Lower lobe of right lung (tissue), 2 donors: Measurements from ENCODE around the gene VILL. TPM values are rescaled to one million over a fixed set of nuclear protein-coding genes. Genes with fewer than 3 reads are reported as not detected.

Experiments used
- ATAC-seq, 2 donors: fragments of 200-7000 bp; cut with Tn5 transposase; one replicate each; pipeline ENCODE4 v1.9.1; 2020 to 2022; ENCODE audit warnings: mild to moderate bottlenecking in 2 of 2, moderate library complexity in 2 of 2
- DNase-seq: peaks from one replicate; pipeline ENCODE4 v3.0.0-alpha.2; 2020
- H3K27ac ChIP-seq: fragments of 200-600 bp; one replicate; pipeline ENCODE4 v1.8.0; 2022
- H3K27me3 ChIP-seq: fragments of 200-600 bp; one replicate; pipeline ENCODE4 v1.8.0; 2022; ENCODE audit warnings: low read depth
- H3K36me3 ChIP-seq: fragments of 200-600 bp; one replicate; pipeline ENCODE4 v1.8.0; 2022; ENCODE audit warnings: mild to moderate bottlenecking
- H3K4me1 ChIP-seq: fragments of 200-600 bp; one replicate; pipeline ENCODE4 v1.8.0; 2022
- H3K4me3 ChIP-seq: fragments of 200-600 bp; one replicate; pipeline ENCODE4 v1.8.0; 2022; ENCODE audit warnings: mild to moderate bottlenecking
- H3K9me3 ChIP-seq: fragments of 200-600 bp; one replicate; pipeline ENCODE4 v1.8.0; 2022
- intact Hi-C: fragments of 100-400 bp; cut with DNase I; formaldehyde crosslinking; loops from one replicate; pipeline ENCODE4 v1.11.0; 2022
- total RNA-seq: library from RNA; stranded (reverse); fragmentation: NEBNext Ultra II Directional; extraction: Animal tissue kit (Norgen Biotek cat#: 25700); gene quantifications from one replicate; pipeline ENCODE4 v1.2.1, GENCODE V29; 2021
- TF ChIP-seq, protein P1 (sequence below): fragments of 200-600 bp; IDR thresholded peaks from one replicate; pipeline ENCODE4 v1.8.0; 2022; ENCODE audit warnings: antibody characterized with exemption, mild to moderate bottlenecking
- donor health status: DM: no; HTN: yes; CAD: no; lungs with severe emphysema.

The VILL gene
- total RNA-seq, 1 donor from 2014 or later = 12.5 TPM

DNA sequence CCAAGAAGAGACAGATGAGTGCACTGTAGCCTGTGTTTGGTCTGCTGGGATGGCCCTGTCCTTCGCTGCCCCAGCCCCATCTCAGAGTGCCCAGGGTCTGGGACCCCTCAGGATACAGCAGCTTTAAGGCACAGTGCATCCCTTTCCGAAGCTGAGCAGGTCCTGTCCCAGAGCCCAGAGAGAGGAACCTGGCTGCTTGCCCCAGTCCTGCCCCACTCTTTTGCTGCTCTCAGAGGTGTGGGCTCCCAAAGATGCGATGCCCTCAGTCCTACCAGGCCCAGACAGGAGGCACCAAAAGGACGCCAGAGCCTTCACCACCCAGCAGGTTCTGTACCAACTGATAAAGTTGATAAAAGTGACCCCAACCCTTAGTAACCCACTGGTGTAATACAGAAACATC lies 30.6 kb downstream of the VILL start:
- intact Hi-C loops = no loop called here
- TF ChIP-seq, protein P1, sequence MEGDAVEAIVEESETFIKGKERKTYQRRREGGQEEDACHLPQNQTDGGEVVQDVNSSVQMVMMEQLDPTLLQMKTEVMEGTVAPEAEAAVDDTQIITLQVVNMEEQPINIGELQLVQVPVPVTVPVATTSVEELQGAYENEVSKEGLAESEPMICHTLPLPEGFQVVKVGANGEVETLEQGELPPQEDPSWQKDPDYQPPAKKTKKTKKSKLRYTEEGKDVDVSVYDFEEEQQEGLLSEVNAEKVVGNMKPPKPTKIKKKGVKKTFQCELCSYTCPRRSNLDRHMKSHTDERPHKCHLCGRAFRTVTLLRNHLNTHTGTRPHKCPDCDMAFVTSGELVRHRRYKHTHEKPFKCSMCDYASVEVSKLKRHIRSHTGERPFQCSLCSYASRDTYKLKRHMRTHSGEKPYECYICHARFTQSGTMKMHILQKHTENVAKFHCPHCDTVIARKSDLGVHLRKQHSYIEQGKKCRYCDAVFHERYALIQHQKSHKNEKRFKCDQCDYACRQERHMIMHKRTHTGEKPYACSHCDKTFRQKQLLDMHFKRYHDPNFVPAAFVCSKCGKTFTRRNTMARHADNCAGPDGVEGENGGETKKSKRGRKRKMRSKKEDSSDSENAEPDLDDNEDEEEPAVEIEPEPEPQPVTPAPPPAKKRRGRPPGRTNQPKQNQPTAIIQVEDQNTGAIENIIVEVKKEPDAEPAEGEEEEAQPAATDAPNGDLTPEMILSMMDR = no peak
- H3K27ac ChIP-seq = no peak overlapping the region

DNA sequence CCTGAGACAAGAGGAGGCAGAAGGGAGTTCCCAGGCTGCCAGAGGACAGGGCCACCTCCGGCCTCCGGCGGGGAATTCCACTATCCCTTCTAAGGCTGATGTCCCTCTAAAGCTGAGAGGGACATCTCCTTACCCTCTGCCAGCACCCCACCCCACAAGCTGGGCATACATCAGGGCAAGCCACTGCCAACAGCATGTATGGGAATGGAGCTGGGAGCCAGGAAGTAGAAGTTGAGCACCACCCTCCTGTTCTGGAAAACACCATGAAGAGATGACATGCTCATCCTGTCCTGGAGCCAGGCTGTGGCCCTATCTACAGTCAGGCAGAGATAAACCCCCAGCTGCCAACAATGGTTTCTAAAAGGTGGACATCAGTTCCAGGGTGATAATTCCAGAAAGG lies 31.7 kb downstream of the VILL start:
- ATAC-seq = no peak
- DNase-seq = peak; percentile 33
- peaks cover 27% of the 10 kb centered on the region for H3K4me1 ChIP-seq
- H3K36me3 ChIP-seq = peaks cover 26% of the 10 kb centered on the region
- H3K27me3 ChIP-seq = no peaks in the 10 kb centered on the region
- no peak overlapping the region for H3K4me3 ChIP-seq
- H3K27ac ChIP-seq = peak overlapping the region; percentile 19
- no peaks in the 10 kb centered on the region for H3K9me3 ChIP-seq
- intact Hi-C loops = no loop called here
- TF ChIP-seq, protein P1 = no peak

More for the DNA sequence above, 30.6 kb downstream of the VILL start:
- H3K36me3 ChIP-seq = peaks cover 37% of the 10 kb centered on the region
- H3K27me3 ChIP-seq = no peaks in the 10 kb centered on the region
- no peak overlapping the region for H3K4me3 ChIP-seq
- ATAC-seq (no peak), DNase-seq (peak; percentile 34)
- H3K9me3 ChIP-seq = peaks cover 1% of the 10 kb centered on the region
- H3K4me1 ChIP-seq = peaks cover 26% of the 10 kb centered on the region

DNA sequence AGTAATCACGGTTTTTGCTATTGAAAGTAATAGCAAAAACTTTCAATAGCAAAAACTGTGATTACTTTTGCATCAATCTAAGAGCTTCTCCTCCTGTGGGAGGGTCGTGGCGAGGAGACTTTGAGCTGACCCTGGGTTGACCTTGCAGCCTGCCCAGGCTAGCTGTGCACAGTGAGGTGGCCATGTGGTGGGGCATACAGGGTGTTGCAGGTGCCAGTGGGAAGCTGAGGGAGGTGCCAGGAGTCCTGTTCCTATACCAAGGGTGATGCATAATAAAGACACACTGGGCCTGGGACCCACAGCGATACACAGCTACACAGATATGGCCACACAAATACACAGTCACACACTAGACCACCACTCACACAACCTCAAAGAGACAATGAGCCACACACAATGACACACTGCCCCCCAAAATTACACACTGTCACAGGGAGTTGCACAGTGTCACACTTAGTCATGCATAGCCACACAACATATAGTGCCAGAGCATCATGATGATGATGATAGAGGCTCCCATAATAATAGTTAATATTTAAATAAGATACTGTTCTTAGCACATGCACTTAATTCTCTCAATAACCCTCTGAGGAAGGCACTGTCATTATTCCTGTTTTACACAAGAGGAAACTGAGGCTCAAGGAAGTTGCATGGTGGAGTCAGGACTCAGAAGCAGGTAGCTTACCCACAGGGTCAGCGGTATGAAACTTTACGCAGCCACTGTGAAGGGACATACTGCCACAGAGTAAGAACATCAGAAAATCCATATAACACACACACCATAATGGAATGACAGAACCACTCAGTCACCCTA lies 32.5 kb downstream of the VILL start:
- Histone ChIP-seq H3K4me1 (peaks cover 30% of the 10 kb centered on the region), H3K4me3 (peak overlapping the region; percentile 85), H3K27ac (peak overlapping the region; percentile 90), H3K9me3 (no peaks in the 10 kb centered on the region), H3K27me3 (no peaks in the 10 kb centered on the region), H3K36me3 (peaks cover 18% of the 10 kb centered on the region)
- intact Hi-C loops = no loop called here
- DNase-seq = peak; percentile 41
- ATAC-seq = no peak
- TF ChIP-seq, protein P1 = no peak

DNA sequence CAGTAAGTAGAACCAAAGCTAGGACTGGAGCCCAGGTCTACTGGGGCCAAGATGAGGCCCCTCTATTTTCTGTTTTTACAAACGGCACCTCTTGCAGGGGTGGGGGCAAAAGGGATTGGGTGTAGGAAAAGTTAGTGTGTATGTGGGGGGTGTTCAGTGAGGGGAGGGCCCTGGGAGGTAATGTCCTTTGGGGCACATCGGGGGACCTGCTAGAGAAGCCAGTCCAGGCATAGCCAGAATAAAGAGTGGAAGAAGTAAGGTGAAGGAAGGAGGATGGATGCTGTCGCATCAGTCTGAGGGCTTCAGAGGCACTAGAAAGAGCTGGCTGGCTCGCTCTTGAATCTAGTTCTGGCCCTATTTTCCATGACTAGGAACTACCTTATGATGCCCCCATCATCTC lies 36.3 kb downstream of the VILL start:
- Histone ChIP-seq H3K4me1 (peaks cover 59% of the 10 kb centered on the region), H3K27ac (no peak overlapping the region), H3K9me3 (no peaks in the 10 kb centered on the region), H3K36me3 (no peaks in the 10 kb centered on the region), H3K4me3 (no peak overlapping the region), H3K27me3 (no peaks in the 10 kb centered on the region)
- ATAC-seq (no peak), DNase-seq (no peak)
- intact Hi-C loops = no loop called here
- TF ChIP-seq, protein P1 = no peak

DNA sequence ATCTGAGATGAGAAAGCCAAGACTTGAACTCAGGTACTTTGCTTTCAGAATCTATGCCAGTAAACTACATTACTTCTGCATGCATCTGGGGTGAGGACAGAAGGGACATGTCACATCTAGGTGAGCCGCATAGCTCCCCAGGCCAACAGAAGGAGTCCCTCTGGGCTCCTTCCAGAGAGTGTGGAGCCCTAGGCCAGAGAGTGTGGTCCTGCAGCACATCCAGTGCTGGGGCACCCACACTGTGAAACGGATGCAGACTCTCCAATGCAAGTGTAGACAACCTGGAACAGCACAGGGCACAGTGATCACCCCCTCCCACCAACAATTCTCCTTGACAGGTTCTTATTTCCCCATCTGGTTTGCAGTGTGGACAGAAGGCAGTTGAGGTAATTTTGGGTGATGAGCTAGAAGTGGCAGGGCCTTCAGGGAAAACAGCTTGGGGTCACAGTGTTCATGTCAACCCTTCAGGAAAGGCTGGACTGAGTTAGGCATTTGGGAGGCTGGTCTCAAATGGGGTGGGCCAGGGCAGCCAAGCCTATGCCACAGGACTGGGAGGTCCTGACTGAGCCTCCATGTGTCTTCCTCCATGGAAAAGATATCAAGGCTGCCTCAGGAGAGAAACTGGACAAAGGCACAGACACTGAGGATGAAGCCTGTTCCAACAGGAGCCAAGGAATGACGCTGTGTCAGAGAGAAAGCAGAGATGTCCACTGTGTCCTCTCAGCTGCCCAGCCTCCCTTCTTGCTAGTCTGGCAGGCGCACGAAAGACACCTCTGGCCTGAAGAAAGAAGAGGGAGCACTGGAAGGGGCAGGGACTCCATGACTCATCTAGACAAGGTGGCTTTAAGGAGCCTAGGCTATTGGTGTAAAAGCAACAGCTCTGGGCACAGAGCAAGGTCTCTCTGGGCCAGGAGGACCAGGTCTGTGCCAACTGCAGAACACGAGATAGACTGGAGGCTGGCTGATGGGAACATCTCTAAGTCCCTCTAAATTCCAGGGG lies 37.2 kb downstream of the VILL start:
- H3K9me3 ChIP-seq = no peaks in the 10 kb centered on the region
- ATAC-seq (no peak), DNase-seq (no peak)
- H3K36me3 ChIP-seq = no peaks in the 10 kb centered on the region
- TF ChIP-seq, protein P1 = no peak
- peaks cover 55% of the 10 kb centered on the region for H3K4me1 ChIP-seq
- intact Hi-C loops = no loop called here
- H3K4me3 ChIP-seq = no peak overlapping the region
- H3K27me3 ChIP-seq = no peaks in the 10 kb centered on the region
- H3K27ac ChIP-seq = peak overlapping the region; percentile 18
